K562 (cell line): Measurements from ENCODE around the gene NUP205. TPM values are rescaled to one million over a fixed set of nuclear protein-coding genes. Genes with fewer than 3 reads are reported as not detected.

Experiments used
- DNMT1 ChIP-seq: fragments of 450-650 bp; IDR thresholded peaks from 2 replicates; pipeline ENCODE4 v1.6.1; 2016; ENCODE audit warnings: antibody characterized with exemption, mild to moderate bottlenecking
- FOXK1 ChIP-seq: sonication (generic); formaldehyde crosslinking; IDR thresholded peaks from 2 replicates; pipeline ENCODE4 v1.8.0; 2022; ENCODE audit warnings: missing genetic modification reagents, mild to moderate bottlenecking, borderline replicate concordance
- HNRNPLL ChIP-seq: fragments of 200-400 bp; formaldehyde crosslinking; IDR thresholded peaks from 2 replicates; pipeline ENCODE4 v1.6.1; 2017; ENCODE audit warnings: low read length, low read depth, mild to moderate bottlenecking; ENCODE audit not compliant: poor library complexity, severe bottlenecking
- KDM2B ChIP-seq: fragments of 250-450 bp; sonication (Bioruptor Pico); IDR thresholded peaks from 2 replicates; pipeline ENCODE4 v1.8.0; 2021; ENCODE audit warnings: mild to moderate bottlenecking, moderate library complexity
- SAP30 ChIP-seq: fragments of 200-600 bp; sonication (generic); IDR thresholded peaks from 2 replicates; pipeline ENCODE4 v1.6.1; 2012; ENCODE audit warnings: borderline replicate concordance, low read depth, mild to moderate bottlenecking, moderate library complexity, low read length, control low read depth, inconsistent platforms; ENCODE audit not compliant: insufficient read depth, poor library complexity, severe bottlenecking
- polyA plus RNA-seq, 8 experiments: library from polyadenylated mRNA; depleted of rRNA in 4 of 8; stranded (reverse) in 5 of 8; unstranded in 3 of 8; fragments of >200 nt; fragmentation: Nextera tagmentation in 2 of 8; fragmentation: Illumina TruSeq in 1 of 8; extraction: Ambion mirVana in 2 of 8; extraction: Trizol in 1 of 8; gene quantifications; 2 replicates each; pipeline versions ENCODE4 v1.2.1 to v1.2.3, GENCODE V29; 2011 to 2014; ENCODE audit warnings: inconsistent platforms in 1 of 8, missing spikeins in 1 of 8
- total RNA-seq, 7 experiments: library from RNA; depleted of rRNA in 6 of 7; stranded (reverse); fragments of >200 nt in 6 of 7; fragmentation: Illumina TruSeq in 2 of 7; extraction: Trizol in 2 of 7; gene quantifications; 2 replicates each; pipeline versions ENCODE4 v1.2.1 to v1.2.3, GENCODE V29; 2011 to 2021; ENCODE audit warnings: low replicate concordance in 1 of 7
- TF ChIP-seq, protein P1 (sequence below): sonication (generic); formaldehyde crosslinking; IDR thresholded peaks from 2 replicates; pipeline ENCODE4 v1.8.1; 2023; ENCODE audit warnings: mild to moderate bottlenecking, missing genetic modification reagents
- TF ChIP-seq, protein P2 (sequence below), 2 experiments: IDR thresholded peaks; 2 replicates each; pipeline ENCODE4 v1.6.1; 2012; ENCODE audit warnings: improper control_type of control experiment in 2 of 2, low read depth in 2 of 2, low read length in 2 of 2, borderline replicate concordance in 1 of 2
- TF ChIP-seq, protein P3 (sequence below): sonication (generic); formaldehyde crosslinking; IDR thresholded peaks from 2 replicates; pipeline ENCODE4 v1.8.1; 2023; ENCODE audit warnings: mild to moderate bottlenecking, missing genetic modification reagents, moderate library complexity
- TF ChIP-seq, protein P4 (sequence below), 2 experiments: fragments of 450-650 bp; formaldehyde crosslinking in 1 of 2; IDR thresholded peaks; 2 replicates each; pipeline versions ENCODE4 v1.4.0 to v1.6.1; 2014 to 2020; ENCODE audit warnings: mild to moderate bottlenecking in 2 of 2, borderline replicate concordance in 1 of 2, low read depth in 1 of 2

The NUP205 gene
- total and polyA plus RNA-seq, 9 of the 15 experiments (the other 6 are each of a cell fraction or from before 2014, with no cell fraction given), result 101 to 282 (median 193) TPM

DNA sequence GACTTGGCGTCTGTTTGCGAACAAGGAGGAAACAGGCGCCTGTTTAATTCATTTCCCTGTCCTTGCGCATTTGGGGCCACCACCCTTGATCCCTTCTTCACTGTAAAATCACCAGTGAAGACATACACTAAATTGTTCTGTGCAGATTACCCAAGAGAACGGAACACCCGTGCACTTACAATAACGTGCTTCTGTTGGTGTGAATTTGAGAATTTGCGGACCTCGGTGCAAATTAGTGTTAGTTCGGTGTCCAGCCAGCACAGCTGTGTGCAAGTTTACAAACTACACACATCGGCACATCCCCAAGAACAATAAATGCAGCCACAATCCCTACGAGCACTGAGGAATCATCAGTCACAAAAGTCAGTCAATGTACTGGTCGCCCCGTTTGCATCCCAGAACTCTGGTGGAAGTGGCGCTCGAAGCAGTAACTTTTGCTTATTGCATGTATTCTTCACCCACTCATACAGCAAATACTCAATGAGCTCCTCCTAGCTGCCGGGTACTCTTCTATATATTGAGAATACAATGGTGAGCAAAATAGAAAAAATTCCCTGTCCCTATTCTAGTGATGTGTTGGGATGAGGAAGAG, 47.0 kb upstream of the NUP205 start (continued):
- TF ChIP-seq DNMT1 (0 out of 2 replicates have a peak, but pooled peaks have one; percentile 4), HNRNPLL (peak; percentile 62), SAP30 (peak; percentile 92), KDM2B (CRISPR knock-in tag) (peak; percentile 32; the same call in 1 of the 2 replicates), FOXK1 (CRISPR knock-in tag) (peak; percentile 90; the same call in 1 of the 2 replicates)
- TF ChIP-seq, protein P1, sequence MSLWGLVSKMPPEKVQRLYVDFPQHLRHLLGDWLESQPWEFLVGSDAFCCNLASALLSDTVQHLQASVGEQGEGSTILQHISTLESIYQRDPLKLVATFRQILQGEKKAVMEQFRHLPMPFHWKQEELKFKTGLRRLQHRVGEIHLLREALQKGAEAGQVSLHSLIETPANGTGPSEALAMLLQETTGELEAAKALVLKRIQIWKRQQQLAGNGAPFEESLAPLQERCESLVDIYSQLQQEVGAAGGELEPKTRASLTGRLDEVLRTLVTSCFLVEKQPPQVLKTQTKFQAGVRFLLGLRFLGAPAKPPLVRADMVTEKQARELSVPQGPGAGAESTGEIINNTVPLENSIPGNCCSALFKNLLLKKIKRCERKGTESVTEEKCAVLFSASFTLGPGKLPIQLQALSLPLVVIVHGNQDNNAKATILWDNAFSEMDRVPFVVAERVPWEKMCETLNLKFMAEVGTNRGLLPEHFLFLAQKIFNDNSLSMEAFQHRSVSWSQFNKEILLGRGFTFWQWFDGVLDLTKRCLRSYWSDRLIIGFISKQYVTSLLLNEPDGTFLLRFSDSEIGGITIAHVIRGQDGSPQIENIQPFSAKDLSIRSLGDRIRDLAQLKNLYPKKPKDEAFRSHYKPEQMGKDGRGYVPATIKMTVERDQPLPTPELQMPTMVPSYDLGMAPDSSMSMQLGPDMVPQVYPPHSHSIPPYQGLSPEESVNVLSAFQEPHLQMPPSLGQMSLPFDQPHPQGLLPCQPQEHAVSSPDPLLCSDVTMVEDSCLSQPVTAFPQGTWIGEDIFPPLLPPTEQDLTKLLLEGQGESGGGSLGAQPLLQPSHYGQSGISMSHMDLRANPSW (CRISPR knock-in tag), result peak; percentile 44; the same call in 1 of the 2 replicates
- TF ChIP-seq, protein P2, sequence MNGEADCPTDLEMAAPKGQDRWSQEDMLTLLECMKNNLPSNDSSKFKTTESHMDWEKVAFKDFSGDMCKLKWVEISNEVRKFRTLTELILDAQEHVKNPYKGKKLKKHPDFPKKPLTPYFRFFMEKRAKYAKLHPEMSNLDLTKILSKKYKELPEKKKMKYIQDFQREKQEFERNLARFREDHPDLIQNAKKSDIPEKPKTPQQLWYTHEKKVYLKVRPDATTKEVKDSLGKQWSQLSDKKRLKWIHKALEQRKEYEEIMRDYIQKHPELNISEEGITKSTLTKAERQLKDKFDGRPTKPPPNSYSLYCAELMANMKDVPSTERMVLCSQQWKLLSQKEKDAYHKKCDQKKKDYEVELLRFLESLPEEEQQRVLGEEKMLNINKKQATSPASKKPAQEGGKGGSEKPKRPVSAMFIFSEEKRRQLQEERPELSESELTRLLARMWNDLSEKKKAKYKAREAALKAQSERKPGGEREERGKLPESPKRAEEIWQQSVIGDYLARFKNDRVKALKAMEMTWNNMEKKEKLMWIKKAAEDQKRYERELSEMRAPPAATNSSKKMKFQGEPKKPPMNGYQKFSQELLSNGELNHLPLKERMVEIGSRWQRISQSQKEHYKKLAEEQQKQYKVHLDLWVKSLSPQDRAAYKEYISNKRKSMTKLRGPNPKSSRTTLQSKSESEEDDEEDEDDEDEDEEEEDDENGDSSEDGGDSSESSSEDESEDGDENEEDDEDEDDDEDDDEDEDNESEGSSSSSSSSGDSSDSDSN (IDR thresholded peaks at IDR 0.05; ENCODE audit: borderline replicate concordance in 1 of 2, low read depth in 2 of 2, low read length in 2 of 2), result 0 out of 4 replicates have a peak, but pooled peaks of 1 of the 2 experiments have one; percentile 28
- TF ChIP-seq, protein P3, sequence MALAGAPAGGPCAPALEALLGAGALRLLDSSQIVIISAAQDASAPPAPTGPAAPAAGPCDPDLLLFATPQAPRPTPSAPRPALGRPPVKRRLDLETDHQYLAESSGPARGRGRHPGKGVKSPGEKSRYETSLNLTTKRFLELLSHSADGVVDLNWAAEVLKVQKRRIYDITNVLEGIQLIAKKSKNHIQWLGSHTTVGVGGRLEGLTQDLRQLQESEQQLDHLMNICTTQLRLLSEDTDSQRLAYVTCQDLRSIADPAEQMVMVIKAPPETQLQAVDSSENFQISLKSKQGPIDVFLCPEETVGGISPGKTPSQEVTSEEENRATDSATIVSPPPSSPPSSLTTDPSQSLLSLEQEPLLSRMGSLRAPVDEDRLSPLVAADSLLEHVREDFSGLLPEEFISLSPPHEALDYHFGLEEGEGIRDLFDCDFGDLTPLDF, result peak; percentile 64; the same call in 1 of the 2 replicates
- TF ChIP-seq, protein P4, sequence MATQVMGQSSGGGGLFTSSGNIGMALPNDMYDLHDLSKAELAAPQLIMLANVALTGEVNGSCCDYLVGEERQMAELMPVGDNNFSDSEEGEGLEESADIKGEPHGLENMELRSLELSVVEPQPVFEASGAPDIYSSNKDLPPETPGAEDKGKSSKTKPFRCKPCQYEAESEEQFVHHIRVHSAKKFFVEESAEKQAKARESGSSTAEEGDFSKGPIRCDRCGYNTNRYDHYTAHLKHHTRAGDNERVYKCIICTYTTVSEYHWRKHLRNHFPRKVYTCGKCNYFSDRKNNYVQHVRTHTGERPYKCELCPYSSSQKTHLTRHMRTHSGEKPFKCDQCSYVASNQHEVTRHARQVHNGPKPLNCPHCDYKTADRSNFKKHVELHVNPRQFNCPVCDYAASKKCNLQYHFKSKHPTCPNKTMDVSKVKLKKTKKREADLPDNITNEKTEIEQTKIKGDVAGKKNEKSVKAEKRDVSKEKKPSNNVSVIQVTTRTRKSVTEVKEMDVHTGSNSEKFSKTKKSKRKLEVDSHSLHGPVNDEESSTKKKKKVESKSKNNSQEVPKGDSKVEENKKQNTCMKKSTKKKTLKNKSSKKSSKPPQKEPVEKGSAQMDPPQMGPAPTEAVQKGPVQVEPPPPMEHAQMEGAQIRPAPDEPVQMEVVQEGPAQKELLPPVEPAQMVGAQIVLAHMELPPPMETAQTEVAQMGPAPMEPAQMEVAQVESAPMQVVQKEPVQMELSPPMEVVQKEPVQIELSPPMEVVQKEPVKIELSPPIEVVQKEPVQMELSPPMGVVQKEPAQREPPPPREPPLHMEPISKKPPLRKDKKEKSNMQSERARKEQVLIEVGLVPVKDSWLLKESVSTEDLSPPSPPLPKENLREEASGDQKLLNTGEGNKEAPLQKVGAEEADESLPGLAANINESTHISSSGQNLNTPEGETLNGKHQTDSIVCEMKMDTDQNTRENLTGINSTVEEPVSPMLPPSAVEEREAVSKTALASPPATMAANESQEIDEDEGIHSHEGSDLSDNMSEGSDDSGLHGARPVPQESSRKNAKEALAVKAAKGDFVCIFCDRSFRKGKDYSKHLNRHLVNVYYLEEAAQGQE (IDR thresholded peaks at IDR 0.05; ENCODE audit: borderline replicate concordance), result peak; percentile 64; the same call in 1 of the 2 replicates
- TF ChIP-seq, protein P4 (CRISPR knock-in tag; IDR thresholded peaks at IDR 0.05; ENCODE audit: low read depth), result no peak
